Smooth muscle cell (in vitro differentiated cells): ENCODE results near the gene C10orf62. TPM values are rescaled to one million over a fixed set of nuclear protein-coding genes. Genes with fewer than 3 reads are reported as not detected.
"Not testable (repeated sequence)": the region's sequence is repeated elsewhere in the genome, so short reads cannot be mapped to it uniquely, and the experiment has no call there.

Experiments used
- DNase-seq: peaks from one replicate; lab custom pipeline; 2025; ENCODE audit not compliant: unreplicated experiment; lab: John Stamatoyannopoulos, UW
- H2AFZ ChIP-seq: fragments of 200-600 bp; sonication (generic); 2 replicates; pipeline ENCODE4 v1.6.0; 2016; ENCODE audit warnings: antibody characterized with exemption, low read depth, mild to moderate bottlenecking
- H3F3A ChIP-seq: fragments of 200-600 bp; sonication (generic); 2 replicates; pipeline ENCODE4 v1.6.0; 2017; ENCODE audit warnings: antibody characterized with exemption, low read depth
- H3K27ac ChIP-seq: fragments of 200-600 bp; sonication (generic); 2 replicates; pipeline ENCODE4 v1.5.1; 2016; ENCODE audit warnings: low read depth, mild to moderate bottlenecking
- H3K27me3 ChIP-seq: fragments of 200-600 bp; sonication (generic); 2 replicates; pipeline ENCODE4 v1.6.1; 2016; ENCODE audit warnings: low read depth, mild to moderate bottlenecking
- H3K36me3 ChIP-seq: fragments of 200-600 bp; sonication (generic); 2 replicates; pipeline ENCODE4 v1.5.1; 2016; ENCODE audit warnings: low read depth
- H3K4me1 ChIP-seq: fragments of 200-600 bp; sonication (generic); 2 replicates; pipeline ENCODE4 v1.5.1; 2016; ENCODE audit warnings: low read depth
- H3K4me2 ChIP-seq: fragments of 200-600 bp; sonication (generic); 2 replicates; pipeline ENCODE4 v1.6.0; 2016; ENCODE audit warnings: mild to moderate bottlenecking
- H3K4me3 ChIP-seq: fragments of 200-600 bp; sonication (generic); 2 replicates; pipeline ENCODE4 v1.5.1; 2016; ENCODE audit warnings: mild to moderate bottlenecking
- H3K79me2 ChIP-seq: fragments of 200-600 bp; sonication (generic); 2 replicates; pipeline ENCODE4 v1.6.0; 2016; ENCODE audit warnings: low read depth, mild to moderate bottlenecking
- H3K9ac ChIP-seq: fragments of 200-600 bp; sonication (generic); 2 replicates; pipeline ENCODE4 v1.6.0; 2016; ENCODE audit warnings: low read depth
- H3K9me3 ChIP-seq: fragments of 200-600 bp; sonication (generic); replicated peaks from 2 replicates; pipeline ENCODE4 v1.5.1; 2016; ENCODE audit warnings: low read depth
- H4K20me1 ChIP-seq: fragments of 200-600 bp; sonication (generic); 2 replicates; pipeline ENCODE4 v1.6.0; 2016; ENCODE audit warnings: low read depth
- CTCF ChIP-seq: fragments of 200-600 bp; sonication (generic); IDR thresholded peaks from 2 replicates; pipeline ENCODE4 v1.5.1; 2017; ENCODE audit warnings: borderline replicate concordance, mild to moderate bottlenecking, antibody characterized with exemption; ENCODE audit not compliant: insufficient read depth, poor library complexity, severe bottlenecking
- WGBS: methylation state at CpG from one replicate; pipeline ENCODE4 v1.1.7; 2016; ENCODE audit warnings: low lambda C conversion rate; 5-methylcytosine and 5-hydroxymethylcytosine counted together
- polyA plus RNA-seq: library from polyadenylated mRNA; unstranded; fragments of >200 nt; fragmentation: Nextera tagmentation; extraction: Ambion mirVana; gene quantifications from 2 replicates; pipeline ENCODE4 v1.2.1, GENCODE V29; 2016
- total RNA-seq: library from RNA; depleted of rRNA; stranded (reverse); fragments of >200 nt; gene quantifications from 2 replicates; pipeline ENCODE4 v1.2.3, GENCODE V29; 2014

Gene C10orf62
- total and polyA plus RNA-seq, 2 experiments from 2014 or later: not detected

- H3K4me1 ChIP-seq: peaks cover 5% of the 10 kb centered on the region
- H3K4me3 ChIP-seq: peak overlapping the region; percentile 67
- H3K27ac ChIP-seq: peak overlapping the region; percentile 11
- peak; percentile 17 for TF ChIP-seq CTCF
- H3K4me2 ChIP-seq: peak overlapping the region; percentile 82
- H3K36me3 ChIP-seq: no peaks in the 10 kb centered on the region
- no peaks in the 10 kb centered on the region for H4K20me1 ChIP-seq
- no peaks in the 10 kb centered on the region for H3K27me3 ChIP-seq
- 82% methylated on average over 8 of the region's 8 CpGs for WGBS
- peak overlapping the region; percentile 98 for H2AFZ ChIP-seq
- peak overlapping the region; percentile 20 for H3K9ac ChIP-seq
- no peaks in the 10 kb centered on the region for H3F3A ChIP-seq
- H3K79me2 ChIP-seq: peaks cover 12% of the 10 kb centered on the region
- DNase-seq: no peak
- no peaks in the 10 kb centered on the region for H3K9me3 ChIP-seq
These were observed 44.4 kb downstream of the C10orf62 start for GRCh38 chr10:97633921-97634320.

- TF ChIP-seq CTCF: no peak
- 86% methylated on average over 1 of the region's 1 CpG for WGBS
- DNase-seq: no peak
These were observed 46.1 kb downstream of the C10orf62 start for GRCh38 chr10:97635577-97635976.

GRCh38 chr10:97639090-97639489, 49.6 kb downstream of the C10orf62 start:
- H3K4me3 ChIP-seq, H3K27me3 ChIP-seq, H3K9ac ChIP-seq, H3K27ac ChIP-seq, H2AFZ ChIP-seq, H3K36me3 ChIP-seq, H3F3A ChIP-seq, H3K9me3 ChIP-seq, H3K4me2 ChIP-seq, DNase-seq: not testable (repeated sequence)
- Histone ChIP-seq H4K20me1 (peaks cover 19% of the 10 kb centered on the region), H3K4me1 (peaks cover 11% of the 10 kb centered on the region), H3K79me2 (peaks cover 32% of the 10 kb centered on the region)
- WGBS: 94% methylated on average over 3 of the region's 3 CpGs

More at GRCh38 chr10:97635577-97635976, 46.1 kb downstream of the C10orf62 start:
- H3F3A ChIP-seq: no peaks in the 10 kb centered on the region
- peaks cover 7% of the 10 kb centered on the region for H3K79me2 ChIP-seq
- H3K27me3 ChIP-seq: no peaks in the 10 kb centered on the region
- peaks cover 5% of the 10 kb centered on the region for H3K4me1 ChIP-seq
- no peak overlapping the region for H3K27ac ChIP-seq
- no peaks in the 10 kb centered on the region for H4K20me1 ChIP-seq
- H3K36me3 ChIP-seq: no peaks in the 10 kb centered on the region
- no peak overlapping the region for H3K9ac ChIP-seq
- H3K4me2 ChIP-seq: no peak overlapping the region
- H2AFZ ChIP-seq: no peak overlapping the region
- H3K9me3 ChIP-seq: no peaks in the 10 kb centered on the region
- no peak overlapping the region for H3K4me3 ChIP-seq

GRCh38 chr10:97640174-97640867, 50.8 kb downstream of the C10orf62 start, which contains the start of gene PI4K2A:
TSS of gene PI4K2A (plus strand) at chr10:97640671. CDS start at chr10:97640743, 72 bp downstream.
- peaks cover 11% of the 10 kb centered on the region for H3K4me1 ChIP-seq
- TF ChIP-seq CTCF: no peak
- H3K4me2 ChIP-seq: peak within 1 kb of the TSS; percentile 99
- peaks cover 42% of the 10 kb centered on the region for H3K79me2 ChIP-seq
- H3F3A ChIP-seq: peaks cover 3% of the 10 kb centered on the region
- peak within 1 kb of the TSS; percentile 41 for H2AFZ ChIP-seq
- peak within 1 kb of the TSS; percentile 93 for H3K9ac ChIP-seq
- H4K20me1 ChIP-seq: peaks cover 19% of the 10 kb centered on the region
- 3% methylated on average over 52 of the region's 54 CpGs for WGBS
- DNase-seq: peak; percentile 95
- H3K9me3 ChIP-seq: no peaks in the 10 kb centered on the region
- peak within 1 kb of the TSS; percentile 98 for H3K4me3 ChIP-seq
- no peaks in the 10 kb centered on the region for H3K36me3 ChIP-seq
- H3K27me3 ChIP-seq: no peaks in the 10 kb centered on the region
- H3K27ac ChIP-seq: peak within 1 kb of the TSS; percentile 87

Other genes with a start within 250 kb of the C10orf62 start
- 15.9 and 18.8 TPM in 2 replicates for gene RRP12, start 188.4 kb upstream of the C10orf62 start, total RNA-seq
- 14.1 and 21.7 TPM in 2 replicates for gene RRP12, start 188.4 kb upstream of the C10orf62 start, polyA plus RNA-seq
- gene PGAM1, start 163.5 kb upstream of the C10orf62 start, total RNA-seq: 725 and 787 TPM in 2 replicates
- 921 and 957 TPM in 2 replicates for gene PGAM1, start 163.5 kb upstream of the C10orf62 start, polyA plus RNA-seq
- gene EXOSC1, start 143.7 kb upstream of the C10orf62 start, total RNA-seq: 44.9 and 48.7 TPM in 2 replicates
- gene EXOSC1, start 143.7 kb upstream of the C10orf62 start, polyA plus RNA-seq: 61.5 and 97.5 TPM in 2 replicates
- gene ZDHHC16, start 143.5 kb upstream of the C10orf62 start, total RNA-seq: 48.5 and 50.3 TPM in 2 replicates
- 73.3 and 81.1 TPM in 2 replicates for gene ZDHHC16, start 143.5 kb upstream of the C10orf62 start, polyA plus RNA-seq
- gene MMS19, start 91.3 kb upstream of the C10orf62 start, total RNA-seq: 97.9 and 125 TPM in 2 replicates
- gene MMS19, start 91.3 kb upstream of the C10orf62 start, polyA plus RNA-seq: 76.8 and 81.4 TPM in 2 replicates
- 26.5 and 27.1 TPM in 2 replicates for gene UBTD1, start 90.8 kb upstream of the C10orf62 start, total RNA-seq
- gene UBTD1, start 90.8 kb upstream of the C10orf62 start, polyA plus RNA-seq: 59.9 and 61.5 TPM in 2 replicates
- not detected in 2 replicates for gene ANKRD2, start 16.9 kb upstream of the C10orf62 start, total RNA-seq
- gene ANKRD2, start 16.9 kb upstream of the C10orf62 start, polyA plus RNA-seq: 0.30 TPM in 1 of 2 replicates, not detected in the other
- not detected in 2 replicates for gene HOGA1, start 5.3 kb upstream of the C10orf62 start, total RNA-seq
- 0.10 TPM in 1 of 2 replicates, not detected in the other for gene HOGA1, start 5.3 kb upstream of the C10orf62 start, polyA plus RNA-seq
- 2.9 and 9.3 TPM in 2 replicates for gene MORN4, start 43.8 kb downstream of the C10orf62 start, total RNA-seq
- gene MORN4, start 43.8 kb downstream of the C10orf62 start, polyA plus RNA-seq: 11.3 and 16.8 TPM in 2 replicates
- gene PI4K2A, start 51.0 kb downstream of the C10orf62 start, total RNA-seq: 20.8 and 23.4 TPM in 2 replicates
- gene PI4K2A, start 51.0 kb downstream of the C10orf62 start, polyA plus RNA-seq: 20.4 and 21.0 TPM in 2 replicates
- 14.9 and 23.8 TPM in 2 replicates for gene AVPI1, start 97.5 kb downstream of the C10orf62 start, total RNA-seq
- 26.9 and 32.5 TPM in 2 replicates for gene AVPI1, start 97.5 kb downstream of the C10orf62 start, polyA plus RNA-seq
- gene MARVELD1, start 124.0 kb downstream of the C10orf62 start, total RNA-seq: 46.3 and 58.4 TPM in 2 replicates
- gene MARVELD1, start 124.0 kb downstream of the C10orf62 start, polyA plus RNA-seq: 95.5 and 132 TPM in 2 replicates
- gene ZFYVE27, start 147.4 kb downstream of the C10orf62 start, total RNA-seq: 7.0 and 9.7 TPM in 2 replicates
- gene ZFYVE27, start 147.4 kb downstream of the C10orf62 start, polyA plus RNA-seq: 11.4 and 14.0 TPM in 2 replicates
- not detected in 2 replicates for gene SFRP5, start 182.3 kb downstream of the C10orf62 start, total RNA-seq
- gene SFRP5, start 182.3 kb downstream of the C10orf62 start, polyA plus RNA-seq: 0.11 and 0.12 TPM in 2 replicates